NOMO-1 treated with dmso at 0.1 percent for 144 hours (cell line): ENCODE measurements around the gene RITA1.
A peak's percentile ranks its signal among the peaks of the same experiment; 100 is the strongest.

ENCODE experiments used
- DNase-seq: peaks from one replicate; lab custom pipeline; 2025; ENCODE audit not compliant: unreplicated experiment; lab: John Stamatoyannopoulos, UW

The RITA1 gene

DNA sequence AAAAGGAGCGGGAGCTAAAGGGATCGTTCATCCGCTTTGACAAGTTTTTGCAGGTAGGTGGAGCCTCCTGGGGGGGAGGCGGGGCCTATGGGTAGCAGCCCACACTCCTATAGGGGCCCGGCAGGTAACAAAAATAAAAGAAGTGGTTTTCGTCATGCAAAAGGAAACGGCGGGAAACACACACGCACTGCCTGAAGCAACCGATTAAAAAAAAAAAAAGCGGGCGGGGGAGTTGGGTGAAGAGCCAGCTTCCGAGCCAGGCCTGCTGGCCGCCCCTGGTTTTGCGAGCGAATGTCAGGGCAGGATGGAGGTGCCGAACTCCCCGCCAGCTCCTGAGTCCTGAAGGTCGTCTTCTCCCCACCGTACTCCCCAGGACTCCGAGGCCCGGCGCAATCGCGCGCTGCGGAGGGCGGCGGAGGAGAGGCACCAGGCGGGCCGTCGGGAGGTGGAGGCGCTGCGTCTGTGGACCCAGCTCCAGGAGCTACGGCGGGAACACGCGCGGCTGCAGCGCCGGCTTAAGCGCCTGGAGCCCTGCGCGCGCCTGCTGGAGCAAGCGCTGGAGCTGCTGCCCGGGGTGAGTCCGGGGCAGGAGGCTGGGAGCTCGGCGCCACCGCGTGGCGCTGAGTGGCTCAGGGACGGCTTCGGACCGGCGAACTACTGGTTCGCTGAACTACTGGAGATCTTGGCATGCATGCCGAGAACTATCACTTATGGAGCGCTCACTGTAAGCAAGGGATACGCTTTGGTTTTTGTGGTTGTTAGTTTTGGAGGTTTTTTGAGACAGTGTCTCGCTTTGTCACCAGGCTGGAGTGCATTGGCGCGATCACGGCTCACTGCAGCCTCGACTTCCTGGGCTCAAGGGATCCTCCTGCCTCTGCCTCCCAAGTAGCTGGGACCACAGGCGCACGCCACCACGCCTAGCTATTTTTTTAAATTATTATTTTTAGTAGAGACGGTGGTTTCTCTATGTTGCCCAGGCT lies 32.4 kb upstream of the RITA1 start:
- DNase-seq, result peak; percentile 66

GRCh38 chr12:113154351-113154973 lies 31.1 kb upstream of the RITA1 start:
- DNase-seq, result no peak

GRCh38 chr12:113155060-113155459 lies 30.5 kb upstream of the RITA1 start:
- no peak for DNase-seq

GRCh38 chr12:113155646-113156045 lies 29.9 kb upstream of the RITA1 start:
- no peak for DNase-seq

GRCh38 chr12:113157218-113157859 lies 28.2 kb upstream of the RITA1 start:
- DNase-seq, result no peak

DNA sequence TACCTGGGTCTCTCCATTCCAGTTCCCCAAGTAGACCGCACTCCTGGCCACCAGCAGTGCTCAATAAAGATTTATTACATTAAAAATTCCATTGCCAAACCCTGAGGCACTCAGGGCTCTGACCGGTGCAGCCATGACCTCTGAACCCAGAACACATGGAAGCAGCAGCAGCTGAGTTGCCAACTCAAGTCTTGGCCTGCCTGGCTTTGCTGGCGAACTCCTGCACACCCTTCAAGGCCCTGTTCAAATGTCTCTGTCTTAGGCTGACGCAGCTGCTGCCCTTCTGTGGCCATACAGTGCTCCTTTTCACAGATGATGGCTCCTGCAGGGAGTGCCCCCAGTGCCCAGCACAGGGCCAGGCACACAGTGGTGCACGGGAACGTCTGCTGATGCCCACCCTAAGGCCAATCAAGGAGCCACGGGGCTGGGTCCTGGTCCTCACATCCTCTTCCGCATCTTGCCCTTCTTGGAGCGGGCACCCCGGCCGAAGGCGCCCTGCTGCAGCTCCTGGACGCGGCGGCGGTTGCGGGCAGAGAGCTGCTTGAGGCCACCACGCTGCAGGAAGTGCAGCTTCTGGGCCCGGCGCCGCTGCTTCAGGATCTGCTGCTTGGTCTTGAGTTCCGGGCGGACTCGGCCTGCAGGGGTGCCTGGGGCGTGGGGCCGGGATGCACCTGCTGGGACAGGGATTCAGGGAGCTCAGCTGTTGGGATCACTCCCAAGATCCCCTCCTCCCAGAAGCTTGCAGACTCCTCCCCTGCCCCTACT lies 26.9 kb upstream of the RITA1 start:
- DNase-seq, result no peak

GRCh38 chr12:113159937-113160336 lies 25.6 kb upstream of the RITA1 start:
- no peak for DNase-seq

- no peak for DNase-seq
Measured at GRCh38 chr12:113161415-113162016, 24.0 kb upstream of the RITA1 start.

DNA sequence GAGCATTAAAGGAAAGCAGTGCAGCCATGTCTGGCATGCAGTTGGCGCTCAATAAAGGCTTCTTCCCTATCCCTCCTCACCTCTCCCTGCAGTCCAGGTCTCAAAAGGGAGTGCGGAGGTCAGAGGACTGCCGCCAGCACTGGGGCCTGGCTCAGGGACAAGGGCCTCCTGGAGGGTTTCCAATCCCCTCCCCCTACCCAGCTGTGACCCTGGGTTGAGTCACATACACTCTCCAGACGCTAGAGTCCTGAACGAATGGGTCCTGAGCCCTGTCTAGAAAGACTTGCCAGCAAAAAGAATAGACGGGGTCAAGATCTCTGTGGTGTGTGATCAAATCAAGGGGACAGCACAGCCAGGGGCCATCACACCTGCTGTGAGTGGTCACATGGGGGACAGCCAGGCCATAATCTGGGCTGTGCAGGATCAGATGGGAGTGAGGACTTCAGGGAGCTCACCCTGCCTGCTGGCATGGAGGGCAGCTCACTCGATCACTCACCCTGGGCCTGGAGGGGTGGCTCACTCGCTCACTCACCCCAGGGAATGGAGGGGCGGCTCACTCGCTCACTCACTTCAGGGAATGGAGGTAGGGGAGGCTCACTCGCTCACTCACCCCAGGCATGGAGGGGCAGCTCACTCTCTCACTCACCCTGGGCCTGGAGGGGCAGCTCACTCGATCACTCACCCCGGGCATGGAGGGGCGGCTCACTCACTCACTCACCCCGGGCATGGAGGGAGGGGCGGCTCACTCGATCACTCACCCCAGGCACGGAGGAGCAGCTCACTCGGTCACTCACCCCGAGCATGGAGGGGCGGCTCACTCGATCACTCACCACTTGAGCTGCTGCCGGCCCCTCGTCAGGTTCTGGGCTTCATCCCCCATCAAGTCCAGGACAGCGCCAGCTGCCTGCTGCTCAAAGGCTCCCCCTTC lies 23.2 kb upstream of the RITA1 start:
- no peak for DNase-seq

DNA sequence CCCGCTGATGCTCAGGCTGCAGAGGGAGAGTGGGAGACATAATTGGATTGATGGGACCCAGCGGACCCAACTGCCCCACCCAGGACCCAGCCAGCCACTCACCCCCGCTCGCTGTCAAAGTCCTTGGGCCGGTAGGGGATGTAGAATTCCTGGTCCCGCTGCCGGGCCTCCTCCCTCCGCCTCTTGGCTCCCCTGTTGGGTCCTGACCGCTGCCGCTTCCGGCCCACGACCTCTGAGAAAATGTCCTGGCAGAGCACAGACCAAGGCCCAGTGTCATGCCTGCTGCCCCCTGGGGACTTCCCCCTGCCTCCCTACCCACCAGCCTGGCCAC lies 22.5 kb upstream of the RITA1 start:
- no peak for DNase-seq

DNA sequence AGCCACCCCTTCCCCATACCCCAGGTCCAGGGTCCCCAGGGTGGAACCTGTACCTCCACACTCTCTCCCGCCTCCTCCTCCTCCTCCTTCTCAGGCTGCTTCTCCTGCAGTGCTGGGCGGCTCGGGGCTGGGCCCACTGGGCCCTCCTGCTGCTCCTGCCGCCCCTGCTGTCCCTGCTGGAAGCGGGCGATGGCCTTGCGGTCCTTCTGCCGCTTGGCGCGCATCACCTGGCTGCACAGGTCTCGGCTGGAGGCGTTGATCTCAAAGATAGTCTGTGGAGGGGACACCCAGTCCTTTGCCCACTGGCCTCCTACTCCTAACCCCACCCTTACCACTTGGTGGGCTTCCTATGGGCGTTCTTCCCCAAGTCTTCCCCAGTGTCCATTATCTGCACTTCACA lies 21.5 kb upstream of the RITA1 start:
- DNase-seq, result no peak

DNA sequence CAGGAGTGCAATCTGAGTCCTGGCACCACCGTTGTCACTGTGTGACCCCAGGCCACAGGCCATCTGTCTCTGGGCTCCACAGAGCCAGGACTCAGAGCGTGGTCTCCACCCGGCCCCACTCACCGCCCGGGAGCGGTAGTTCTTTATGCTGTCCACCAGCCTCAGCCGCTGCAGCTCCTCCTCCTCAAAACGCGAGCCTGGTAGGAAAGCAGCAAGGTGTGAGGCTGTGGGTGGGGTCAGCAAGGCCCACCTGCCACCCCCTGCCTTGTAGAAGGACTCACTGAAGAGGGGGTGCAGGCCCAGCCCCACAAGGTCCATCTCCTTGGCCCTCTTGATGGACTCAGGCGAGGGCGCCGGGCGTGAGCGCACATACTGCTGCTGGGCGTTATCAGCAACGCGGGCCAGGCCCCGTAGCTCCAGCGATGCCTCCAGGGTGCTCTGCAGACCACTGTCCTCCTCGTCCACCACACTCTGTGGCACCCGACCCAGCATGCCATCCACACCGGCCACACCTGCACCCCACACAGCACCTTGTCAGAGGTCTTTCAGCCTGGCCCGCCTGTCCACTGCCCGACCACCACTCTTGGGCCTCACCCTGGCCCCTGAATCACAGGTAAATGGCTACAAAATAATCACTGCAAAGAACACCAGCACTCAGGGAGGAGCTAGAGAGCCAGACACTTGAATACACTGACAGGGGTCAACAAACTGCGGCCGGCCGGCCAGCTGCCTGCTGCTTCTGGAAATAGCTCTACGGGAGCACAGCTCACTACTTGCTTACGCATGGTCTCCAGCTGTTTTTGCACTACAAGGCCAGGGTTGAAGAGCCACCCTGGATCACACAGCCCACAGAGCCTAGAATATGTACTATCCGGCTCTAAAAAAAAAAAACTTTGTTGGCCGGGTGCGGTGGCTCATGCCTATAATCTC lies 19.7 kb upstream of the RITA1 start:
- no peak for DNase-seq

DNA sequence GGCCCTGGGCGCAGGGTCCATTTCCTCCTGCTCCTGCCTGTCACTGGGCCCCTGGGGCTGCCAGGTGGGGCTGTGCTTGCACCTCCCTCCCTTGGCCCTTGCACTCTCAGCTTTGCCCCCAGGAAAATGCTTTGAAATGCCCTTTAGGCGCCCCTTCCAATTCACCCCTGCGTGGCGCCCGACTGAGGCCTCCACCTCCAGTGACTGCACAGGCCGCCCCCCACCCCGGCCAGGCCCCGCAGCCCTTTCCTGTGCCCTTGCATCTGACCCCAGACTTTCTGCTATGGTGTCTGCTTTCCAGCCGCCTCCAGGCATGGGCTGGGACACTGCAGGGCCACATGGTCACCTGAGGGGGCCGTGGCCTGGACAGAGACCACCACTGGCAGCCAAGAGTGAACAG lies 17.7 kb upstream of the RITA1 start:
- DNase-seq, result no peak

GRCh38 chr12:113169697-113170096 lies 15.8 kb upstream of the RITA1 start:
- DNase-seq, result no peak

- DNase-seq, result no peak
Measured at GRCh38 chr12:113170457-113170856, 15.1 kb upstream of the RITA1 start.

GRCh38 chr12:113170926-113171325 lies 14.6 kb upstream of the RITA1 start:
- DNase-seq, result no peak

- no peak for DNase-seq
Measured at GRCh38 chr12:113171543-113171942, 14.0 kb upstream of the RITA1 start.

DNA sequence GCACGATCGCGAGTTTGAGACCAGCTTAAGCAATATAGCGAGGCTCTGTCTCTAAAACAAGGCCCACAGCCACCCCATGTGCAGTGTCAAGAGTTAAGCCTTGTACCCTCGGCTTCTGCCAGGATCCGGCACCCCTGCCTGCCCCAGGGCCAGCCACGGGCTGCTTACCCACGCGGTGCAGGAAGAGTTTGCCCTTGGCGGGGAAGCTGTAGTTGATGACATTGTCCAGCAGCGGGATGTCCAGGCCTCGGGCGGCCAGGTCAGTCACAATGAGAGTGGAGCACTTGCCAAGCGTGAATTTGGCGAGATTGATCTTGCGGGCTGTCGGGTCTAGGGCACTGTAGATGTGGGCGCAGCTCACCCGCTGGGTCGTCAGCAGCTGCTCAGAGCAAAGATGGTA lies 13.3 kb upstream of the RITA1 start:
- no peak for DNase-seq
